Stimulated activated naive CD8-positive, alpha-beta T cell treated with anti-CD3 and anti-CD28 coated beads, Interleukin-15, amount 100 ng/mL, for 72 hours (primary cell): ENCODE results near the gene GGCX.
"Not testable (repeated sequence)": the region's sequence is repeated elsewhere in the genome, so short reads cannot be mapped to it uniquely, and the experiment has no call there.

ENCODE experiments used
- ATAC-seq: fragments of 150-1000 bp; cut with Tn5 transposase; 2 replicates; pipeline ENCODE4 v1.10.0; 2021; ENCODE audit warnings: mild to moderate bottlenecking, moderate library complexity
- DNase-seq, 2 donors: peaks; one replicate each; pipeline ENCODE4 v3.0.0; 2021 to 2022
- H3K27ac Mint-ChIP-seq, 2 donors: one replicate each; pipeline ENCODE4 v1.8.0; 2022; ENCODE audit warnings: mild to moderate bottlenecking in 2 of 2, mixed read lengths in 2 of 2, moderate library complexity in 2 of 2
- H3K27me3 Mint-ChIP-seq: one replicate; pipeline ENCODE4 v1.8.0; 2022; ENCODE audit warnings: mixed read lengths
- H3K4me1 Mint-ChIP-seq: one replicate; pipeline ENCODE4 v1.8.0; 2022; ENCODE audit warnings: mild to moderate bottlenecking, mixed read lengths
- H3K4me3 Mint-ChIP-seq, 2 donors: one replicate each; pipeline ENCODE4 v1.8.0; 2022; ENCODE audit warnings: mild to moderate bottlenecking in 2 of 2, mixed read lengths in 2 of 2, moderate library complexity in 1 of 2
- H3K9me3 Mint-ChIP-seq, 2 donors: one replicate each; pipeline ENCODE4 v1.8.0; 2022; ENCODE audit warnings: mixed read lengths in 2 of 2

The GGCX gene

DNA sequence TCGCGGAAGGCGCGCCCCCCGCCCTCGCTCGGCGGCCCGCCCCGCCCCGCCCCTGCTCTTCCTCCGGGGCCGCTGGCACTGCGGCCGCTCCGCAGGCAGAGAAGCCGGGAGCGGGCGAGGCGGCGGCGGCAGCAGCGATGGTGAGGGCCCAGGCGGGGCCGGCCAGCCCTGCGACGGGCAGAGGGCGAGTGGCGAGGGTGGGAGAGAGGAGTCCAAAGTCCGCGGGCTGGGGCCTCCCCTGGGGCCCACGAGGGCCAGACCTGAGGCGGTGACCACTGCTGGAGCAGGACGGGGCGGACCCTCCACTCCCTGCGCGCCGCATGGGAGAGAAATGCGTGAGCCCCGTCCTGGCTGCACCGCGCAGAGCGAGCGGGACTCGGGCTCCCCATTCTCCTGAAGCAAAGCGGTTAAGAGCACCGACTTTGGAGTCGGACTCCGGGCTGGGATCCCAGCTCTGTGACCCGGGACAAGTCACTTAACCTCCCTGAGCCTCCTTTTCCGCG, 23.1 kb upstream of the GGCX start, which contains the start of gene VAMP5:
VAMP5 (plus strand) TSS at position 78 of the 503 bp plus-strand sequence; CDS start at position 138, 60 bp downstream.
- H3K27me3 Mint-ChIP-seq: no peaks in the 10 kb centered on the region
- peak within 1 kb of the TSS; percentile 82 to 87 for H3K4me3 Mint-ChIP-seq
- no peaks in the 10 kb centered on the region for H3K9me3 Mint-ChIP-seq
- ATAC-seq (peak; percentile 56), DNase-seq (peak; percentile 14)
- peak within 1 kb of the TSS; percentile 81 to 88 for H3K27ac Mint-ChIP-seq
- H3K4me1 Mint-ChIP-seq: peaks cover 68% of the 10 kb centered on the region

- no peaks in the 10 kb centered on the region for H3K27me3 Mint-ChIP-seq
- H3K4me3 Mint-ChIP-seq: peak overlapping the region; percentile 82 to 87
- H3K4me1 Mint-ChIP-seq: peaks cover 73% of the 10 kb centered on the region
- peak in 1 of 2 donors; percentile 30 for DNase-seq
- H3K27ac Mint-ChIP-seq: peak overlapping the region; percentile 42 to 66
- no peaks in the 10 kb centered on the region for H3K9me3 Mint-ChIP-seq
- peak; percentile 62 for ATAC-seq
These were observed 22.5 kb upstream of the GGCX start for GRCh38 chr2:85583667-85584353.

DNA sequence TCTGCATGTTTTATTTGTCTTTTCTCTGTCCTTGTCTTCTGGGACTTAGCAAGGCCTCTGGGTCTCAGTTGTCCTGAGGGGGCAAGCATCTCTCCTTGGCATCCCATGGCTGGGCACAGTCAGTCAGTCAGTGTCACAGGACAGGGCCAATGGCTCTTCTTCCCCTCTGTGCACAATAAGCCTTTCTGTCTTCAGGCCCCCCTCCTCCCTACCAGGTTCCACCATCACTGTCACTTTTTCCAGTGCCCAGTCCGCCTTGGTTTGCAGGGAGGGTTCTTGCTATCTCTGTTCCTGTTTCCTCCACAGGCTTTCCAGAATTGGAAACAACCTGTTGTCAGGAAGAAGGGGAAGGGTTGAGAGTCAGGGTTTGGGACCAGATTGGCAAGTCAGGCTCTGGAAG, 21.2 kb upstream of the GGCX start:
- Mint-ChIP-seq H3K4me3 (no peak overlapping the region), H3K9me3 (no peaks in the 10 kb centered on the region), H3K27ac (no peak overlapping the region)

DNA sequence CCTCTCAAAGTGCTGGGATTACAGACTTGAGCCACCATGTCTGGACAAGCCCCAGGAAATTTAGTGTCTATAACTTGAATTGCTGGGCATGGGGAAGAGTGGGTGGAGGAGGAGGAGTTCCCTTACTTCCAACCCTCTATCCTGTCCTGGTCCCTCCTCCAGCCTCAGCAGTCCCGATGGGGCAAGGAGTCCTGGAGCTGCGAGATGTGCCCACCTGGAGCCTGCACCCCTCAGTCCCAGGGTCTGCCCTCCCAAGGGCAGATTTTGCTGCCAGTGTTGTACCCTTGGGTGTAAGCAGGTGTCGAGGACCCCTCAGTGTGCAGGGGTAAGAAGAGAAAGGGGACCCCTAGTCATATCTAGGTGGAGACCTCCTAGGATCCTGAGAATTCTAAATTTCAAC, 18.9 kb upstream of the GGCX start:
- Mint-ChIP-seq H3K27me3 (no peaks in the 10 kb centered on the region), H3K4me1 (peaks cover 61% of the 10 kb centered on the region), H3K27ac (peak overlapping the region in 1 of 2 donors; percentile 76), H3K9me3 (no peaks in the 10 kb centered on the region), H3K4me3 (peak overlapping the region; percentile 65 to 98)
- DNase-seq: no peak
- no peak for ATAC-seq

More for the DNA sequence above, 21.2 kb upstream of the GGCX start:
- H3K27me3 Mint-ChIP-seq: no peaks in the 10 kb centered on the region
- no peak for DNase-seq
- no peak for ATAC-seq
- H3K4me1 Mint-ChIP-seq: peaks cover 68% of the 10 kb centered on the region

- Mint-ChIP-seq H3K9me3 (no peaks in the 10 kb centered on the region), H3K4me1 (peaks cover 54% of the 10 kb centered on the region)
These were observed 18.1 kb upstream of the GGCX start for GRCh38 chr2:85579266-85579935.

GRCh38 chr2:85578243-85579180, 17.2 kb upstream of the GGCX start:
- Mint-ChIP-seq H3K27me3 (no peaks in the 10 kb centered on the region), H3K4me3 (peak overlapping the region; percentile 85 to 98), H3K27ac (peak overlapping the region; percentile 97 to 98), H3K9me3 (no peaks in the 10 kb centered on the region), H3K4me1 (peaks cover 49% of the 10 kb centered on the region)
- ATAC-seq (peak; percentile 65), DNase-seq (peak in 1 of 2 donors; percentile 27)

More at GRCh38 chr2:85579266-85579935, 18.1 kb upstream of the GGCX start:
- DNase-seq (no peak), ATAC-seq (no peak)
- peak overlapping the region; percentile 52 to 77 for H3K27ac Mint-ChIP-seq
- H3K4me3 Mint-ChIP-seq: peak overlapping the region; percentile 85 to 98
- H3K27me3 Mint-ChIP-seq: no peaks in the 10 kb centered on the region

GRCh38 chr2:85577386-85578242, 16.3 kb upstream of the GGCX start, which contains the start of gene VAMP8:
TSS of gene VAMP8 (plus strand) at chr2:85577586. CDS start at chr2:85577647, 61 bp downstream.
- peak; percentile 85 for ATAC-seq
- Mint-ChIP-seq H3K4me1 (peaks cover 40% of the 10 kb centered on the region), H3K27ac (peak within 1 kb of the TSS; percentile 97 to 98), H3K4me3 (peak within 1 kb of the TSS; percentile 85 to 98), H3K9me3 (no peaks in the 10 kb centered on the region), H3K27me3 (no peaks in the 10 kb centered on the region)
- peak; percentile 40 to 62 for DNase-seq

GRCh38 chr2:85577063-85577385, 15.7 kb upstream of the GGCX start:
- ATAC-seq (no peak), DNase-seq (no peak)
- Mint-ChIP-seq H3K27me3 (no peaks in the 10 kb centered on the region), H3K4me1 (peaks cover 37% of the 10 kb centered on the region), H3K27ac (peak overlapping the region in 1 of 2 donors; percentile 98), H3K4me3 (peak overlapping the region; percentile 85 to 98), H3K9me3 (no peaks in the 10 kb centered on the region)

DNA sequence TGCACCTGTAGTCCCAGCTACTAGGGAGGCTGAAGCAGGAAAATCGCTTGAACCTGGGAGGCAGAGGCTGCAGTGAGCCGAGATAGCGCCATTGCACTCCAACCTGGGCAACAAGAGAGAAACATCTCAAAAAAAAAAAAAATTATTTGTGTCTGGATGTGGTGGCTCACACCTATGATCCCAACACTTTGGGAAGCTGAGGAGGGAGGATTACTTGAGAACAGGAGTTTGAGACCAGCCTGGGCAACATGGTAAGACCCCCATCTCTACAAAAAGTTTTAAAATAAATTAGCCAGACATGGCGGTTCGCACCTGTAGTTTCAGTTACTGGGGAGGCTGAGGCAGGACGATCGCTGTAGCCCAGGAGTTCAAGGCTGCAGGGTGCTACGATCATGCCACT, 14.4 kb upstream of the GGCX start:
- Mint-ChIP-seq H3K4me3 (no peak overlapping the region), H3K27ac (no peak overlapping the region), H3K4me1 (peaks cover 32% of the 10 kb centered on the region), H3K27me3 (no peaks in the 10 kb centered on the region), H3K9me3 (no peaks in the 10 kb centered on the region)
- no peak for DNase-seq
- ATAC-seq: no peak

DNA sequence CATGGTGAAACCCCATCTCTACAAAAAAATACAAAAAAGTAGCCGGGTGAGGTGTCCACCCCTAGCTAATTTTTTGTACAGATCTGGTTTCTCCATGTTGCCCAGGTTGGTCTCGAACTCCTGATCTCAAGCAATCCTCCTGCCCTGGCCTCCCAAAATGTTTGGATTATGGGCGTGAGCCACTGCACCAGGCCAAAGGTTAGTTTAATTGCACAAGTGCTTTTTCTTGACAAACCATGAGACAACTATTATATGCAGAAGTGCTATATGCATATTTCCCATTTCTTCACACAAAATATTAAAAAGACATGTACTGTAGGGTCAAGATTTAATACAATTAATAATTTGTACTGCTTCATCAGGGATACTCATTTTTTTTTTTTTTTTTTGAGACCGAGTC, 5.0 kb upstream of the GGCX start:
- no peaks in the 10 kb centered on the region for H3K9me3 Mint-ChIP-seq
- H3K4me3 Mint-ChIP-seq: no peak overlapping the region
- no peak for ATAC-seq

DNA sequence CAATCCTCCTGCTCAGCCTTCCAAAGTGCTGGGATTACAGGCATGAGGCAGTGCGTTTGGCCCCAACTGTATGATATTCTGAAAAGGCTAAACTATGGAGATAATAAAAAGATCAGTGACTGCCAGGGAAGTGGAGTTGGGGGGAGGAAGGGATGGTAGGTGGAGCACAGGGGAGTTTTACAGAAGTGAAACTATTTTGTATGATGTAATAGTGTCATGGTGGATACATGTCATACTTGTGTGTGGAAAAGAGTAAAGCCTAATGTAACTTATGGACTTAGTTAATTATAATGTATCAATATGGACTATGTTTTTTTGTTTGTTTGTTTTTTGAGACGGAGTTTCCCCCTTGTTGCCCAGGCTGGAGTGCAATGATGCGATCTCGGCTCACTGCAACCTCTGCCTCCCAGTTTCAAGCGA, 2.9 kb upstream of the GGCX start:
- Mint-ChIP-seq H3K9me3 (no peaks in the 10 kb centered on the region), H3K27ac (peak overlapping the region; percentile 59 to 63), H3K4me1 (peaks cover 39% of the 10 kb centered on the region), H3K4me3 (no peak overlapping the region), H3K27me3 (no peaks in the 10 kb centered on the region)
- no peak for ATAC-seq
- DNase-seq: no peak

More for the DNA sequence above, 5.0 kb upstream of the GGCX start:
- H3K27me3 Mint-ChIP-seq: no peaks in the 10 kb centered on the region
- peaks cover 20% of the 10 kb centered on the region for H3K4me1 Mint-ChIP-seq
- no peak overlapping the region for H3K27ac Mint-ChIP-seq
- no peak for DNase-seq

DNA sequence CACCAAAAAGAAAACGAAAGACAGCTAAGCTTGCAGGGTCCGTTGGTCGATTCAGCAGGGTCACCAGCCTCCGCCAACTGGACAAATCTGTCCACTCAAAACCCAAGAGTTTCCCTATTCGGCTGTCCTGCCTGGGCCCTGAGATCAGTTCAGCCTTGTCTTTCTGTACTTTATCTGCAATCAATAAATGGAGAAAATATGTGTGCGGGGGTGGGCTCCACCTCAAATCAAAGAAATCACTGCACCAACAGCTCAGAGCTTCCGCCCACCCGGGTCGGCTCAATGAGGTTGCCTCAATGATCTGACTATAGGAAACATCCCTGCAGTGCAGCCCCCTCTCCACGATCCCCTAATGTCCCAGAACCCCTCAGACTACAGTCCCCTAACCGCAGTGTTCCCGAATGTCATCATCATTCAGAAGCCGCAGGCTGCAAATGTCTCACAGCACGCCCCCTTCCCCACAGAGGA, 447 bp downstream of the GGCX start:
- no peaks in the 10 kb centered on the region for H3K9me3 Mint-ChIP-seq
- H3K4me1 Mint-ChIP-seq: peaks cover 55% of the 10 kb centered on the region
- H3K27ac Mint-ChIP-seq: peak overlapping the region; percentile 95 to 97
- no peaks in the 10 kb centered on the region for H3K27me3 Mint-ChIP-seq
- H3K4me3 Mint-ChIP-seq: peak overlapping the region; percentile 90 to 99
- DNase-seq (no peak), ATAC-seq (peak; percentile 39)

DNA sequence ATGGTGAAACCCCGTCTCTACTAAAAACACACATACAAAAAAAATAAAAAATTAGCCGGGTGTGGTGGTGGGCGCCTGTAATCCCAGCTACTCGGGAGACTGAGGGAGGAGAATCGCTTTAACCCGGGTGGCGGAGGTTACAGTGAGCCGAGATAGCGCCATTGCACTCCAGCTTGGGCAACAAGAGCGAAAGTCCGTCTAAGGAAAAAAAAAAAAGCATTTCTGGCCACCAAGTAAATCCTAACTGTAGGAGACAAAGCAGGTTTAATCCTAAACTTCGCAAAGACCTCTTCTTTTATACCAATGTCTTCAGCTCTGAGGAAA, 928 bp downstream of the GGCX start:
- DNase-seq, H3K9me3 Mint-ChIP-seq, ATAC-seq, H3K27me3 Mint-ChIP-seq: not testable (repeated sequence)
- Mint-ChIP-seq H3K27ac (peak overlapping the region; percentile 54 to 95), H3K4me1 (peaks cover 55% of the 10 kb centered on the region), H3K4me3 (peak overlapping the region; percentile 90 to 99)

GRCh38 chr2:85558160-85558559, 3.1 kb downstream of the GGCX start:
- no peaks in the 10 kb centered on the region for H3K9me3 Mint-ChIP-seq
- H3K27ac Mint-ChIP-seq: no peak overlapping the region
- H3K4me3 Mint-ChIP-seq: no peak overlapping the region
- DNase-seq (no peak), ATAC-seq (no peak)
- H3K4me1 Mint-ChIP-seq: peaks cover 47% of the 10 kb centered on the region
- no peaks in the 10 kb centered on the region for H3K27me3 Mint-ChIP-seq
